ENCODE measurements around the gene USP31.
A peak's percentile ranks its signal among the peaks of the same experiment; 100 is the strongest.

Gene USP31

GRCh38 chr16:23072084-23072599, 77.1 kb downstream of the USP31 start:
- peaks cover 0 to 18% (median 15%) of the 10 kb centered on the region in 5 donors for H3K4me1 ChIP-seq (ENCODE audit: control insufficient read depth in 5 of 5, insufficient read depth in 5 of 5, low read length in 5 of 5)
- peaks cover 3 to 55% (median 42%) of the 10 kb centered on the region in 5 donors for H3K36me3 ChIP-seq (ENCODE audit: control insufficient read depth in 5 of 5, insufficient read depth in 5 of 5, low read length in 5 of 5)
- no peak overlapping the region for H3K4me3 ChIP-seq (ENCODE audit: low read depth in 1 of 5, low read length in 5 of 5)
- no peak overlapping the region for H3K9ac ChIP-seq (ENCODE audit: low read length in 5 of 5)
- no peaks in the 10 kb centered on the region for H3K9me3 ChIP-seq (ENCODE audit: control insufficient read depth in 5 of 5, low read length in 5 of 5)
- H3K27me3 ChIP-seq (ENCODE audit: control insufficient read depth in 5 of 5, insufficient read depth in 4 of 5, low read length in 5 of 5) = no peaks in the 10 kb centered on the region
- H3K27ac ChIP-seq (ENCODE audit: low read depth, low read length) = no peak overlapping the region

DNA sequence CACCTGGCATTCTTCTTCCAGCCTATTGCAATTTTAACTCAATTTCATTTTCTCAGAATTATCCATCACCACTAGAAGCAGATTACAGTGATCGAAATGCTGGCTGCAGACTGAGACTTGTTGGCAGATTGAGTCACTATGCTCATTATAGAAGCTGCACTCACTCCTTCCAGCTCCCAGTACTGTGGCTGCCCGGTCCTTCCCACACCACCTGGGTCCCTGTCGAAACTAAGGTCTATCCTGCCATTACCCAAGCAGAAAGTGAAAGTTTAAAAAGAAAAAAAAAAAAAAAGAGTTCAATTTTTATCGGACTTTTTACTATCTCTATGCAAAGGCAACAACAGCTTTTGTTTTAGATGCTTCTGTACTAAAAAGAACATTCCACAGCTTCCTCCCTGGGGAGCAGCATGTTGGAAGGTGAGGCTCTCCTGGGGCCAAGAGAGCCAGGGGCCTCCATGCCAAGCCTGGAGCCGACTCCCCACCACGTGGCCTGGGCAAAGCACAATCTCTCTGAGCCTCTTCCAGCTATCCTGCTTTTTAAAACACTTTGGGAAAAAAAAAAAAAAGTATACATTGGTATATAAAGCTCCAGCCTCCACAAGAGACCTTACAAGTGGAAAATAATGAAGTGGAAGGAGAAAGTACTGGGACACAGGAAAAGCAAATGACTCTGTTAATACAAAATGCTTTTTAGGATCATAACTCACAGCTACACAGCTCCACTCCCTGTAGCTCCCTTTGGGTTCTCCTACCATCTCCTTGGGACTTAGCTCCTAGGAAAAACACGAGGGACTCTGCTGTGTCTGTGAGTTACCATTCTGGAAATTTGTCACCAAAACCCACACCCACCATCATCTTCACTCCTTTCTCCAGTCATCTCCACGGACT, 77.8 kb downstream of the USP31 start:
- peaks cover 3 to 59% (median 46%) of the 10 kb centered on the region in 5 donors for H3K36me3 ChIP-seq (ENCODE audit: control insufficient read depth in 5 of 5, insufficient read depth in 5 of 5, low read length in 5 of 5)

DNA sequence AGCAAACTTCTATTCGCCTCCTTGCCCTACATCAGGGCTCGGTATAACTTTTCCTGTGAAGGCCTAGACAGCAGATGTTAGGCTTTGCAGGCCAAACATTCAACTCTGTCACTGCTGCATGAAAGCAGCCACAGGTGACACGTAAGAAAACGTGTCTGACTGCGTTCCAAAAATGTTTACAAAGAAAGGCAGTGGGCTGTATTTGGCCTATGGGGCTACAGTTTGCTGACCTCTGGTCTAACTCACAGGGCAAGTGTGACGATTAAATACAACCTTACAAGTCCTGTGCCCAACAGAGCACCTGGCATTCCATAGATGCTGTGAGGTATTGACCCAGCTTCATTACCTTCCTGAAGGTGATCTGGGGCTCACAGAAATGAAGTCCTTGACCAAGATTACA, 79.4 kb downstream of the USP31 start:
- peaks cover 3 to 60% (median 44%) of the 10 kb centered on the region in 5 donors for H3K36me3 ChIP-seq (ENCODE audit: control insufficient read depth in 5 of 5, insufficient read depth in 5 of 5, low read length in 5 of 5)
- H3K9ac ChIP-seq (ENCODE audit: low read length in 5 of 5) = no peak overlapping the region
- H3K27me3 ChIP-seq (ENCODE audit: control insufficient read depth in 5 of 5, insufficient read depth in 4 of 5, low read length in 5 of 5) = no peaks in the 10 kb centered on the region
- H3K9me3 ChIP-seq (ENCODE audit: control insufficient read depth in 5 of 5, low read length in 5 of 5) = no peaks in the 10 kb centered on the region
- H3K4me1 ChIP-seq (ENCODE audit: control insufficient read depth in 5 of 5, insufficient read depth in 5 of 5, low read length in 5 of 5) = peaks cover 0 to 18% (median 15%) of the 10 kb centered on the region in 5 donors
- H3K4me3 ChIP-seq (ENCODE audit: low read depth in 1 of 5, low read length in 5 of 5) = no peak overlapping the region
- no peak overlapping the region for H3K27ac ChIP-seq (ENCODE audit: low read depth, low read length)

More for the DNA sequence above, 77.8 kb downstream of the USP31 start:
- Histone ChIP-seq H3K9me3 (ENCODE audit: control insufficient read depth in 5 of 5, low read length in 5 of 5) (no peaks in the 10 kb centered on the region), H3K4me1 (ENCODE audit: control insufficient read depth in 5 of 5, insufficient read depth in 5 of 5, low read length in 5 of 5) (peaks cover 0 to 18% (median 15%) of the 10 kb centered on the region in 5 donors), H3K4me3 (ENCODE audit: low read depth in 1 of 5, low read length in 5 of 5) (peak overlapping the region in 2 of 5 donors; percentile 7 to 20), H3K27me3 (ENCODE audit: control insufficient read depth in 5 of 5, insufficient read depth in 4 of 5, low read length in 5 of 5) (no peaks in the 10 kb centered on the region), H3K9ac (ENCODE audit: low read length in 5 of 5) (no peak overlapping the region), H3K27ac (ENCODE audit: low read depth, low read length) (peak overlapping the region; percentile 18)

DNA sequence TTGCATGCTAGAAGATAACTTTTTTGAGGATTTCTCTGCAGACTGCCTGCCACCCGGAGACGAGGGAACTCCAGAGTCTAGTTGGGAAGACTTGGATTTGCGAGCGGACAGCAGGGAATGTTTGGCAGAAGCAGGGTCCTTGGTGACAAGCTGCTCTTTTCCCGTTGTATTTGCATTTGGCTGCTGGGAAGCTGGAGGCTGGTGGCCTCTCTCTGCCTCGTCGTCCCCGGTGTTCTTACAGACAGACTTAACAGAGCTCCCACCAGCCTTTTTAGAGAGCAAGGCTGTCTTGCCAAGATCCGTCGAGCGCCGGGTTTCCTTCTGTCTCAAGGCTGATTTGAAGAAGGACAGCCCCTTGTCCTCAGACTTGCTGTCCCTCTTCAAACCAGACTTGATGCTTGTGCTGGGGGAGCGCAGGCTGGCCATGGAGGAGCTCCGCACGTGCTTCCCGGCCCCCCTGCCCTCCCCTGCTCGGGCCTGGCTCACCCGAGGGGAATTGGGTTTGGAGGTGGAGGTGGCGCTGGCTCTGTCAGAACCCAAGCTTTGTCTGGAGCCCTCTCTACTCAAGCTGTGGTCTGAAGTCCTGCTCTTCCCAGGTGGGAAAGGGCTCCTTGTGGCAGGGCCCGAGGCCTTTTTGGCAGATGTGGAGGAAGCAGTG, 81.0 kb downstream of the USP31 start:
- H3K4me3 ChIP-seq (ENCODE audit: low read depth in 1 of 5, low read length in 5 of 5) = no peak overlapping the region
- peaks cover 3 to 49% (median 36%) of the 10 kb centered on the region in 5 donors for H3K36me3 ChIP-seq (ENCODE audit: control insufficient read depth in 5 of 5, insufficient read depth in 5 of 5, low read length in 5 of 5)
- H3K4me1 ChIP-seq (ENCODE audit: control insufficient read depth in 5 of 5, insufficient read depth in 5 of 5, low read length in 5 of 5) = peaks cover 0 to 18% (median 15%) of the 10 kb centered on the region in 5 donors
- no peaks in the 10 kb centered on the region for H3K27me3 ChIP-seq (ENCODE audit: control insufficient read depth in 5 of 5, insufficient read depth in 4 of 5, low read length in 5 of 5)
- H3K9ac ChIP-seq (ENCODE audit: low read length in 5 of 5) = no peak overlapping the region
- no peak overlapping the region for H3K27ac ChIP-seq (ENCODE audit: low read depth, low read length)
- H3K9me3 ChIP-seq (ENCODE audit: control insufficient read depth in 5 of 5, low read length in 5 of 5) = no peaks in the 10 kb centered on the region

DNA sequence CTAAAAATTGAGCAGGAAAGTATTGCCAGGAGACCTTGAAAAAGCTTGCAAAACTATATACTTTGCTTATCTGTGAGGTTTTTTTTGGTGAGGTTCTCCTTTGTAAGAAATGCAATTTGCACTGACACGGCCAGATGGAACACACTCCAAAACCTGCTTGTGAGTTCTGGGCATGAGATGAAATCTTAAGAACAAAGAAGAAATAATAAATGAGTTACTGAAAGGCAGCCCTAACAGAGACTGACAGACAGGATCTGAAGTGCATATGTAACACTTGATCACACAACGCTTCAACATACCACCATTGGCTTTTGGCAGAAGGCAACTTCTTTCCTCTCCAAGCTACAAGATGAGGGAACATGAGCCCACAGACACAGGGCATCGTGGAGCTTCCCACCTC, 82.6 kb downstream of the USP31 start:
- H3K4me3 ChIP-seq (ENCODE audit: low read depth in 1 of 5, low read length in 5 of 5) = no peak overlapping the region
- peaks cover 3 to 43% (median 35%) of the 10 kb centered on the region in 5 donors for H3K36me3 ChIP-seq (ENCODE audit: control insufficient read depth in 5 of 5, insufficient read depth in 5 of 5, low read length in 5 of 5)
- no peak overlapping the region for H3K9ac ChIP-seq (ENCODE audit: low read length in 5 of 5)
- H3K4me1 ChIP-seq (ENCODE audit: control insufficient read depth in 5 of 5, insufficient read depth in 5 of 5, low read length in 5 of 5) = peaks cover 0 to 11% (median 9%) of the 10 kb centered on the region in 5 donors
- no peaks in the 10 kb centered on the region for H3K27me3 ChIP-seq (ENCODE audit: control insufficient read depth in 5 of 5, insufficient read depth in 4 of 5, low read length in 5 of 5)
- H3K9me3 ChIP-seq (ENCODE audit: control insufficient read depth in 5 of 5, low read length in 5 of 5) = no peaks in the 10 kb centered on the region
- no peak overlapping the region for H3K27ac ChIP-seq (ENCODE audit: low read depth, low read length)

DNA sequence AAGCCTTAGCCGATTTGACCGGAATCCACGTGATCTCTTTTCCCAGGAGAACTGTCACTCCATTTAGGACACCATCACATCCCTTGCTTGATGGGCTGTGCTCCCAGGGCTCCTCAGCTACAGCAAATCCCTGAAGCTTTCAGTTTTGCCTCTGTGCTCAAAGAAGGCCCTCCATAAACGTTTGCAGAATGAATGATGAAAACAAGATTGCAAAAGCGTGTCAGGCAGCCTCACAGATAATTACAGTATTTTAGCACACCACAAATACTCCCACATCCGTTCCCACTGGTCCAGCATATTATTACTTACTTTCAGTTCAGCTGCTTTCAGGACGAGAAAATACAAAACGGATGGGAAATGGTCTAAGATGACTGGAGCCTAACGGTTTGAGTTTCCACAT, 84.6 kb downstream of the USP31 start:
- Histone ChIP-seq H3K27me3 (ENCODE audit: control insufficient read depth in 5 of 5, insufficient read depth in 4 of 5, low read length in 5 of 5) (no peaks in the 10 kb centered on the region), H3K9me3 (ENCODE audit: control insufficient read depth in 5 of 5, low read length in 5 of 5) (no peaks in the 10 kb centered on the region), H3K36me3 (ENCODE audit: control insufficient read depth in 5 of 5, insufficient read depth in 5 of 5, low read length in 5 of 5) (peaks cover 3 to 32% (median 29%) of the 10 kb centered on the region in 5 donors), H3K4me1 (ENCODE audit: control insufficient read depth in 5 of 5, insufficient read depth in 5 of 5, low read length in 5 of 5) (peaks cover 0 to 4% (median 0%) of the 10 kb centered on the region in 5 donors), H3K9ac (ENCODE audit: low read length in 5 of 5) (no peak overlapping the region), H3K4me3 (ENCODE audit: low read depth in 1 of 5, low read length in 5 of 5) (no peak overlapping the region), H3K27ac (ENCODE audit: low read depth, low read length) (no peak overlapping the region)

GRCh38 chr16:23062524-23062923, 86.7 kb downstream of the USP31 start:
- Histone ChIP-seq H3K36me3 (ENCODE audit: control insufficient read depth in 5 of 5, insufficient read depth in 5 of 5, low read length in 5 of 5) (peaks cover 0 to 11% (median 9%) of the 10 kb centered on the region in 5 donors), H3K27me3 (ENCODE audit: control insufficient read depth in 5 of 5, insufficient read depth in 4 of 5, low read length in 5 of 5) (peaks cover 0 to 3% (median 0%) of the 10 kb centered on the region in 5 donors), H3K9ac (ENCODE audit: low read length in 5 of 5) (no peak overlapping the region), H3K4me1 (ENCODE audit: control insufficient read depth in 5 of 5, insufficient read depth in 5 of 5, low read length in 5 of 5) (peaks cover 0 to 4% (median 0%) of the 10 kb centered on the region in 5 donors), H3K4me3 (ENCODE audit: low read depth in 1 of 5, low read length in 5 of 5) (no peak overlapping the region), H3K27ac (ENCODE audit: low read depth, low read length) (no peak overlapping the region), H3K9me3 (ENCODE audit: control insufficient read depth in 5 of 5, low read length in 5 of 5) (no peaks in the 10 kb centered on the region)

DNA sequence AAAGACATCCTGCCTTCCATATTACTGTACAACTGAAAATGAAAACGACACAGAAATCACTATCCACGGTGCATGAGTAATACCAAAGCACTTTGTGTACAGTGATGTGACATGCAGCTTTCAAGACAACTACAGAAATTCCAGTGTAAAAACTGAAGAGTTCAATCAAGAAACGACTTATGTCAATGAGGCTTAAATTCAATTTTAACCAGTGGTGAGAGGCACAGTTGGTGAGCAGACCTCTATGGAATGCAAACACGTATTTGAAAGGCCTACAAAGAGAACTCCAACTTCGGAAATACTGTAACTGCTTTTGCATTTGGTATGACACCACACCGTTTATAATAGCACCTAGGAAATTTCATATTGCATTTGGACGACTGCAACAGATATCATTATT, 87.6 kb downstream of the USP31 start:
- peaks cover 0 to 5% (median under 1%) of the 10 kb centered on the region in 5 donors for H3K36me3 ChIP-seq (ENCODE audit: control insufficient read depth in 5 of 5, insufficient read depth in 5 of 5, low read length in 5 of 5)
- peaks cover 0 to 4% (median 0%) of the 10 kb centered on the region in 5 donors for H3K4me1 ChIP-seq (ENCODE audit: control insufficient read depth in 5 of 5, insufficient read depth in 5 of 5, low read length in 5 of 5)
- no peak overlapping the region for H3K4me3 ChIP-seq (ENCODE audit: low read depth in 1 of 5, low read length in 5 of 5)
- H3K27me3 ChIP-seq (ENCODE audit: control insufficient read depth in 5 of 5, insufficient read depth in 4 of 5, low read length in 5 of 5) = peaks cover 0 to 3% (median 0%) of the 10 kb centered on the region in 5 donors
- H3K9ac ChIP-seq (ENCODE audit: low read length in 5 of 5) = no peak overlapping the region
- no peaks in the 10 kb centered on the region for H3K9me3 ChIP-seq (ENCODE audit: control insufficient read depth in 5 of 5, low read length in 5 of 5)
- no peak overlapping the region for H3K27ac ChIP-seq (ENCODE audit: low read depth, low read length)

DNA sequence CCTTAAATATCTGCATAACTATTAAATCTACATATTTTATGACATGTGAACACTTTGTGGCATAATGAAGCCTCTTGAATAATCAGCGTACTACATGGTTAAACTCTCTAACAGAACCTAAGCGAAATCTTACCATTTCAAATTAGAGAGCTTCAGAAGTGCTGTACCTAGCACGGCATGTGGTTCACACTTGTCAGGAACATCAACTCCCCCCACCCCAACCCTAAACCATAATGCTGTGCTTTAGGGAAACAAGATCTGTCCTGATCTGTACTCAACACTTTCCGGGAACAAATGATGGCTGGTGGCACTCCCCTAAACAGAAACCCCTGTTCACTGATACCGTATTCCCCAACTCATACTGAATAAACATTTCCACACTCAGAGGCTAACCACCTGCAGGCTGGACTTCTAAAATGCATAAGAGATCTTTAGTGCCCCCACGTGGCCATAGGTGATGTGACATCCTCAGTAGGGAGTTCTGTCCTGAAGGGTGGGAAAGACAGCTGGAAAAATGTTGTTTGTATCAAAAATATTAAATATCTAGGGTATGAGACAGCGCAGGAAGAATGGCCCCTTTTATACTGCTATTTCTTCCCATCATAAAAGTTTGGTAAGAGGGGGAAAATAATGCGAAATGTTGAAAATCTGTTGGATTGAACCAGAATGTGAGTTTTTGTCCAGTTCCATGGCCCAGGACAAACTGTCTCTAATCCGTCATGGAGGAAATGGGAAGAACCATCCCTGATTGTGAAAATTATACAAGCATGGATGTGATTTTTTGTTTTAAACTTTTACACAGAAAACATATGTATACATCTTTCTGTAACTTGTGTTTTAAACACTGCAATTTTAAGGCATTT, 88.6 kb downstream of the USP31 start:
- peaks cover 0 to 3% (median 0%) of the 10 kb centered on the region in 5 donors for H3K27me3 ChIP-seq (ENCODE audit: control insufficient read depth in 5 of 5, insufficient read depth in 4 of 5, low read length in 5 of 5)
- no peaks in the 10 kb centered on the region for H3K36me3 ChIP-seq (ENCODE audit: control insufficient read depth in 5 of 5, insufficient read depth in 5 of 5, low read length in 5 of 5)
- no peaks in the 10 kb centered on the region for H3K9me3 ChIP-seq (ENCODE audit: control insufficient read depth in 5 of 5, low read length in 5 of 5)
- no peak overlapping the region for H3K27ac ChIP-seq (ENCODE audit: low read depth, low read length)
- H3K4me1 ChIP-seq (ENCODE audit: control insufficient read depth in 5 of 5, insufficient read depth in 5 of 5, low read length in 5 of 5) = peaks cover 0 to 4% (median 0%) of the 10 kb centered on the region in 5 donors
- H3K4me3 ChIP-seq (ENCODE audit: low read depth in 1 of 5, low read length in 5 of 5) = no peak overlapping the region
- no peak overlapping the region for H3K9ac ChIP-seq (ENCODE audit: low read length in 5 of 5)

Data from subcutaneous abdominal adipose tissue (tissue), 5 donors.